A204.1 (cell line): Measurements from ENCODE around the gene CC2D2B.
"Not testable (repeated sequence)": the region's sequence is repeated elsewhere in the genome, so short reads cannot be mapped to it uniquely, and the experiment has no call there.

Source experiments
- FAIRE-seq: peaks from 2 replicates; lab custom pipeline; 2012; peaks lifted over from hg19 to GRCh38; lab: Jason Lieb, UNC

CC2D2B gene, protein sequence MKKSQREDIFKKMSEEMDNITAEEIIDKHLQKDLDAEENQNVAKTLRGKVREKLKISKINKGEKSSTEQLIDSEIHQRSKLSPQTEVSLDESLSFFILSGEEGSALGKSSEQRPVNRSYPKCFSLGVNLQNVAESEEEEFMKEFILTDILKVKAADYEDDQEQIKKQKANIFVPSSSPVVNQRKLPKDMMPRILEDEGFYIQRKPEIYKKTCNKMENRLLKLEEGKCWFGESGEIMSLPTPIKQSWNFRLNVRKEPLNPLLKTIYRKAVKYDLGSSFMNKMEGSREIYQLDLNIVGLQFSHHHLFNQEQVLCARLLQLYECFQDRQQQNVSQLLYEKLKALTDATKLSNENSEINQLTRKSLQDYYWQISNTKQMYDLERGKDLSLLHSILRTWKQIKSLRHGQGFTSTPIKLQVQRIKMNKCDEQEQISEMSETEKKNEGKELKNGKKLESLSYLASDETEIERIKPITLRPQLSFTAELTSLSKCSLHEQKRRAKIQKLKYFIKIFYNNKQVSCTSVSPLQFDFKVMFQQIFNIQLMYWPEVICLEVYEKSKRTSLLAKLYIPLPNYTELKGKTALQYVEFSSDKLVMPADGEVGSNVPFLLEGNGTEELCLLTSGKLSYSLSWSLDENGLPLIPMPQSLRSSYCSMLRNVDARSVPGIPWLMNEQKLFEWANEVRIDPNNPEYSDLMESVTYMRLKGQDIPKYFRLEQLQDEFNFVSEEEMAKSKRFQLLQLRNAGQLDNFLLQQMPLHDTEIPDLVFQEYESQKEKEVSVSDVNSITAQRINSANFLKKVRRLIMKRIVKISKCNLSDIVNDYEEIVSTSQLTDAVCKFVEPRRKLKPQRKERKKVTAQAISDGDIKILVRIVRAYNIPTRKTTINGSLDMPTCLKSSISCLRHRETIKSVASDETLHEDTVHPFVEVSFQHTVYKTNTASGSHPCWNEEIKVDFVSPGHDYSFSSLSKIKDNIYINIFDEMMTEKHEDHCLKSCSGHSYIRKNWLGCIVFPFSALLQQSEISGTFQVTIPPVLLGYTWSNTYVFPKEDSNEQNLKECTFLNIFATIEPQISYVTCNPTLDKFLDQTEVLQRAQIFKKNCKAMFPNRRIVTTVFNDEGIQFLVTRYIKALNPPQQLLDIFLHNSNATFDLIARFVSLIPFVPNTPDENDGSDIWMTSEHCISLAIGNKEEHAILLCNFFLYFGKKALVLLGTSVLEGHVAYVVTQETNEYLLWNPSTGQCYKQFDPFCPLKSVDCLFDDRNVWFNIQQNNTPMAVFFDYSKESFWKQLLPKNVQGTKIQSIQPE (N-terminal part only)

DNA sequence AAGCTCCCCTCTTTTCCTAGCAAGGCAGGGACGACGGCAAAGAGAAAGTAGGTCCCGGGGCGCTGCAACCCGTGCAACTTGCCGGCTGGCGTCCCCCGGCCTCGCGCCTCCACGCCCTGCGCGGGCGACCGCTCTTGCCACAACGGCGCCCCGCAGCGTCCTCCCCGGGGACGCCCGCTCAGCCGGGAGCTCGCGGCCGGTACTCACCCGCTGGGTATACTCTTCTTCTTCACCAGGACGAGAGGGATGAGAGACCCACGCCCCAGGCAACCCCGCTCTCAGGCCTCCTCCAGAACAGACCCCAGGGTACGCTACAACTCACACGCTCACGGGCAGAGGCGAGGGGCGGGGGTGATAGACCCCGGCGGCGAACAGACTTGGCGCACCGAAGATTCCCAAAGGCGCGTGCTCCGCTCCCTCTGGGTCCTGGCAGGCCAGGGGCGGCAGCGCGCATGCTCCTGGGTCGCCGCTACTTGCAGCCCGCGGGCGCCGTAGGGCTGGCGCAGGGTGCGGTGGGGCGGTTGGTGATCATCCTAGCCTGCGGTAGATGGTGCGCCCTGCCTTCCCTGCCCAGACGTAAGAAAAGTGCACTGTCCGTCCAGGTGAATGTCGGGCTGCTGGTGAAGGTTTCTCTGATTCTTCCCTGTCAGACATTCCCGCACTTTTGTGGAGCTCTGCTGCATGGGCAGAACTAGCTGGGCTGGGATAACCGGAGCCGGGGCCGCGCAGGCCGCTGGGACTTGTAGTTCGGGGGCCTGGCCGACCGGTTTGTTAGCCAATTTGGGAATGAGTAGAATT is at the start of gene CC2D2B:
Gene CC2D2B (plus strand): TSS at position 520 of the 798 bp plus-strand sequence. CDS start 3,349 bp downstream, outside the sequence.
- no peak for FAIRE-seq

DNA sequence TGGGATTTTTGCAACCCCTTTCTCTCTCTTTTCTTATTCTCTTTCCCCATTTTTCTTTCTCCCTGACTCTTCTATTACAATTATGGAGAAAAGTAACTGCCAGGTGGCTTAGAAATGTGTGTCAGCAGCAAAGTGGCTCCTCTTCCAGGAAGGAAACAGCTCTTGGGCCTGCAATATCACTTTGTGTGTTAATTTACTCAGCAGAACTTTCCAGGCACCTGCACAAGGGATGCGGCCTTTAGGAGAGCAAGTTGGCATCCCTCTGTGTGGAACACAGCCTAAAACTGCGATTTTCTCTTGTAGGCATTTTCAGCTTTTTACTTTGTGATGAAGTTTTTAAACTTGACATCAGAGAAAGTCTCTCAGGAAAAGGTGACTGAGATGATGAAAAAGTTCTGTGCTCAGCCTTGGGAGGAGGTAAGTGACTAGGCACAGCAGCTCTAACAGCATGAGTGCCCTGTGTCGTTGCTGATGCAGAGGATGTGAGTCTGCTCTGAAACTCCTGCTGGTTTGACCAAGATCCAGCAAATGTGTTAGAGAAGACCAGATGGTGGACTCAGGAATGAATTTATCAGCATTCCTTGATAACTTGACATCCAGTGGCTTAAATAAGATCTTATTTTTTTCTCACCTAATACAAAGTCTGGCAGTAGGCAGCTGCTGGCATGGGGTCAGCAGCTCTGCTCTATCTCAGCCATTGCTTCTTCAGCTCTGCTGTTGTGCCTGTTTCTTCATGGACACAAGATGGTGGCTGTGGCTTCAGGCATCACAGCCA is 47.4 kb upstream of the CC2D2B start:
- no peak for FAIRE-seq

DNA sequence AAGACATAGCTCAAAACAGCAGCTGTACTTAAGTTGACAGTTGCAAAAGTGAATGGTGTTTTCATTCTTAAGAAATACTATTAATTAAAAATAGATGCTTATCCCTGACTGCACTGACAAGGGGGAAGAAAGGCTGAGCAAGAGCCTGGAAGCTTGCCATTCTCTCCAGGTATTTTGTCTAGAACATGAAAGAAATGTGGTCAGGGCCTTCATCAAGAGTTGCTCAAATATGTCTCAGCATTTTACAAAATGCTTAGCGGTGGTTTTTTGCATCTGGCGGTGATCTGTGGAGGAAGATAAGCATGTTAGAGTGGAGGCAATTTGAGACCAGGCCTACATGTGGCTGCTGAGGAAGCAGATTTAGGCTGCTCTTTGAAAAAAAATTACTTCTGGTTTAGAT is 46.4 kb upstream of the CC2D2B start:
- FAIRE-seq, result no peak

DNA sequence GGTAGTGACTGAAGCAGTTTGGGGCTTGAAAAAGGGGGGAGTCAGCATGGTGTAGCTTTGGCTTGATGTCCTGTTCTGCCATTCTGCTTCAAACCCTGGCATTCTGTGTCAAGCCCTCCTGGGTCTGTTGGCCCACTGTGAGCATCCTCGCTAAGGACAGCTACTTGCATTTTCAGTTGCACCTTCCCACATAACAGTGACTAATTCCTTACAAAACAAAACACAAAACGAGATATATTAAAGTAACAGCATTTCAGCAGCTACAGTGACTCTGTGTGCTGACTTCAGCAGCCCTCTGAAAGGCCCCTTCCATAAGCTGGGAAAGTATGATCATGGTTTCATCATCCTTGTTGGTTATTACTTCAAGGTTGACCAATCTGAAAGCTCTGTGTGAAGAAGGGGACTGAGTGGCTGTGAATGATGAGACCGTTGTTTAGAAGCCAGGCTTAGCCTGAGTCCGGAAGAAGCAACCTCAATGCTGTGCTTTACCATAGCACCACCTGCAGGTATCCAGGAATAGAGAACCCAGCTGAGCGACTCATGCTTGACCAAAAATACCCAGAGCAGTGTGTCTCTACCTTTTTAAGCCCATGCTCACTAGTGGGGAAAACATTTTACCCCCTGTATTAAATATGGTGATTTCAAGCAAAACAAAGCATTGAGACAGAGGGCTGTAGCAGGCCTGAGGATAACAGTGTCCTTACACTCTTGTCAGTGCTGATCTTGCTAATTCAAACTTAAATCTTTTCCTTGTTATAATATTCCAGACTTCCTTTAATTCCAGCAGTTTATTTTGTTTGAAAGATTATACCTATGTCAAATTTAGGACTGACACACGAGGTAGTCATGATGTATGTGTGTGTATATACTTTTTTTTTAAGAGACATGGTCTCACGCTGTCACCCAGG is 42.6 kb upstream of the CC2D2B start:
- no peak for FAIRE-seq

DNA sequence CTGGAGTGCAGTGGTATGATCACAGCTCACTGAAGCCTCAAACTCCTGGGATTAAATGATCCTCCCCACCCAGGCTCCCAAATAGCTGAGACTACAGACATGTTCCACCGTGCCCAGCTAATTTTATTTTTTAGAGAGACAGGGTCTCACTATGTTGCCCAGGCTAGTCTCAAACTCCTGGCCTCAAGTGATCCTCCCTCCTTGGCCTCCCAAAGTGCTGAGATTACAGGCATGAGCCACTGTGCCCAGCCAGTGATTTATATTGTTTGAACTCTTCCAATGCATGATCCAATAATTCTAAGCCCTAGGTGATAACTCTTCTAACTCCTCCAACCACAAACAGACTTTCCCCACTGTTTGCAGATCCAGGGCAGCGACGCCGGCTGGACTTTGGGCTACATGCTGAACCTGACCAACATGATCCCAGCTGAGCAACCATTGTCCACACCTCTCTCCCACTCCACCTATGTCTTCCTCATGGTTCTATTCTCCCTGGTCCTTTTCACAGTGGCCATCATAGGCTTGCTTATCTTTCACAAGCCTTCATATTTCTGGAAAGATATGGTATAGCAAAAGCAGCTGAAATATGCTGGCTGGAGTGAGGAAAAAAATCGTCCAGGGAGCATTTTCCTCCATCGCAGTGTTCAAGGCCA is 41.8 kb upstream of the CC2D2B start:
- FAIRE-seq, result no peak

DNA sequence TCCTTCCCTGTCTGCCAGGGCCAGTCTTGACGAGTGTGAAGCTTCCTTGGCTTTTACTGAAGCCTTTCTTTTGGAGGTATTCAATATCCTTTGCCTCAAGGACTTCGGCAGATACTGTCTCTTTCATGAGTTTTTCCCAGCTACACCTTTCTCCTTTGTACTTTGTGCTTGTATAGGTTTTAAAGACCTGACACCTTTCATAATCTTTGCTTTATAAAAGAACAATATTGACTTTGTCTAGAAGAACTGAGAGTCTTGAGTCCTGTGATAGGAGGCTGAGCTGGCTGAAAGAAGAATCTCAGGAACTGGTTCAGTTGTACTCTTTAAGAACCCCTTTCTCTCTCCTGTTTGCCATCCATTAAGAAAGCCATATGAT is 41.3 kb upstream of the CC2D2B start:
- no peak for FAIRE-seq

DNA sequence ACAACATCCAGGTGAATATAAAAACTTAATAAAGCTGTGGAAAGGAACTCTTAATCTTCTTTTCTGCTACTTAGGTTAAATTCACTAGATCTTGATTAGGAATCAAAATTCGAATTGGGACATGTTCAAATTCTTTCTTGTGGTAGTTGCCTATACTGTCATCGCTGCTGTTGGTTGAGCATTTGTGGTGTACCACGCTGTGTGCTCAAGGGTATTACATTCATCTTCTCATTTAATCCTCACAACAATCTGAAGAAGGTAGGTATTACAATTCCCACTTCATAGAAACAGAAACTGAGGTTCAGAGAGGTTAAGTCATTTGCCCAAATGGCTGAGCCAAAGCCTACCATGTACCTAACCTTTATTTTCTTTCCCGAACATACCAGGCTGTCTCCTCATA is 39.9 kb upstream of the CC2D2B start:
- no peak for FAIRE-seq

DNA sequence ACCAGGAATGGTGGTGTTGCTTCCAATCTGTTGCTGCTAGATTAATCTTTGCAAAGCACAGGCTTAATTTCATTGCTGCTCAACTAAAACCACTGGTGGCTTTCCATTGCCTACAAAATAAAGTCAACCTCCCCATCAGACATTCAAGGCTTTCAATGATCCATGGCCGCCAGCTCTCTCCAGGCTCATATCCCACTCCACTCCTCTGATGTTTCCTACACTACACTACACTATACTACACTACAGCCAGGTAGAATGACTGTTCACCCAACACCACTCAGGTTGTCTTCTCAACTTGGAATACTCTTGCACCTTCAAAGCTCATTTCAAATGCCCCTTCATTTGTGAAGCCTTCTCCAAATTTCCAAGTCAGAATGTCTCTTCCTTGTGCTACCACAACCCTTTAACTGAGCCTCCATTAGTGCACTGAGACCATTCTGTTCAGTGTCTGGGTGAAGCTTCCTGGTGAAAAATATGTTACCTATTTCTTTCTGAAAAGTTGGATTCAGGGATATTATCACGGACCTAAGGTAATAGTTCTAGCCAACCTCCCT is 35.5 kb upstream of the CC2D2B start:
- no peak for FAIRE-seq

DNA sequence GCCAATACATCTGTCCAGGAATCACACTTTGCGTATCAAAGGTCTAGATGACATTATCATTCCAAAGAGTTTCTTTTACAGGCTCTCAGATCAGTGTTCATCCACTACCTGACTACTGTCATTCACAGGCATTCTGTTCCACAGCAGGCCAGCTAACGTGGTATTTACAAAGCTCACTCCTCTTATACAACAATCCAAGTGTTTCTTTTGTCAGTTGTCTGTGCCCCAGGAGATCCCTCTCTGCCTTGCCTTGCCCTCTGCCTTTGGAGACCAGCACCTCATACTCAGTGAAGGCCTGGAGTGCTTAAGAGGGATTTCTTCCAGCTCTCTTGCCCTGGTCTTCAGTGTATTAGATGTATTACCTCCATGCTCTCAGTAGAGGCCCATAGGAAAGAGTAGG is 34.6 kb upstream of the CC2D2B start:
- FAIRE-seq, result no peak

DNA sequence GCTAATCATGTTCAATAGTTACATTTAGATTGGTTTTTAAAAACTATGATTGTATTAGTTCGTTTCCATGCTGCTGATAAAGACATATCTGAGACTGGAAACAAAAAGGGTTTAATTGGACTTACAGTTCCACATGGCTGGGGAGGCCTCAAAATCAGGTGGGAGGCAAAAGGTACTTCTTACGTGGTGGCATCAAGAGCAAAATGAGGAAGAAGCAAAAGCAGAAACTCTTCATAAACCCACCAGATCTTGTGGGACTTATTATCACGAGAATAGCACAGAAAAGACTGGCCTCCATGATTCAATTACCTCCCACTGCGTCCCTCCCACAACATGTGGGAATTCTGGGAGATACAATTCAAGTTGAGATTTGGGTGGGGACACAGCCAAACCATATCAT is 34.1 kb upstream of the CC2D2B start:
- no peak for FAIRE-seq

DNA sequence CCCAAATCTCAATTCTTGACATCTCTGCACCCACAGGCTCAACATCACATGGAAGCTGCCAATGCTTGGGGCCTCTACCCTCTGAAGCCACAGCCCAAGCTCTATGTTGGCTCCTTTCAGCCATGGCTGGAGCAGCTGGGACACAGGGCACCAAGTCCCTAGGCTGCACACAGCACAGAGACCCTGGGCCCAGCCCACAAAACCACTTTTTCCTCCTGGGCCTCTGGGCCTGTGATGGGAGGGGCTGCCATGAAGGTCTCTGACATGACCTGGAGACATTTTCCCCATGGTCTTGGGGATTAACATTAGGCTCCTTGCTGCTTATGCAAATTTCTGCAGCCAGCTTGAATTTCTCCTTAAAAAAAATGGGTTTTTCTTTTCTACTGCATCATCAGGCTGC is 33.0 kb upstream of the CC2D2B start:
- FAIRE-seq, result not testable (repeated sequence)

DNA sequence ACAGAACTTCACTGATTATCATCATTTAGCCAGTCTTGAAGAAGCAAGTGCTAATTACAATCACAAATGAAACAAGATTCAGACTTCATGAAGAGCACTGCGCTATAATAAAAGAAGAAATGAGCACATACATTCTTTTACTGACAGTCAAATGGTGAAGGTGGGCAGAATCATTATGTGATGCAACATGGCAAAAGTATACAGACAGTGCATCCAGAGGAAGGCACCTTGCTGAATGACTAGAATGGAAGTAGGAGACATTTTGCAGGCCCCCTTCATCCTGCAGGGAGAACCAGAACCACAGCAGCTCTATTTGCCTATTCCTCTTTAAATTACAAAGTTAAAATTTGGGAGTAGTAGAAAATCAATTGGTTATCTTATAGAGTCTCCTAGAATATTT is 31.0 kb upstream of the CC2D2B start:
- no peak for FAIRE-seq

DNA sequence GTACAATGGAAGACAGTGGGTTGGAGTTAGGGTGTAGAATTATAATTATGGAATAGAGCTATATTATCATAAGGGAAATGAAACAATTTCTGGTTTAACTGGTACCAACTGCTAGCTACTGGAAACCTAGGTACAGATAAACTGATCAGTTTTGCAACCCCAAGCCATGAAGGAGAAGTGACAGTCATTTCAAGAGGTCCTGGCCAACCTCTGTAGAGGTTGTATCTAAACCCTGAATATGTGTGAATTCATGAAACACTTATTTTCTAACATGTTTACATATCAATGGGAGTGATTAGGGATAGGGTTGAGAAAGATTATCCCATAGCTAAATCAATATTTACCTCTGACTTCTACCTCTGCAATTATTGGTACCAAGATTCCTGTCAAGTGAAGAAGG is 29.9 kb upstream of the CC2D2B start:
- no peak for FAIRE-seq

DNA sequence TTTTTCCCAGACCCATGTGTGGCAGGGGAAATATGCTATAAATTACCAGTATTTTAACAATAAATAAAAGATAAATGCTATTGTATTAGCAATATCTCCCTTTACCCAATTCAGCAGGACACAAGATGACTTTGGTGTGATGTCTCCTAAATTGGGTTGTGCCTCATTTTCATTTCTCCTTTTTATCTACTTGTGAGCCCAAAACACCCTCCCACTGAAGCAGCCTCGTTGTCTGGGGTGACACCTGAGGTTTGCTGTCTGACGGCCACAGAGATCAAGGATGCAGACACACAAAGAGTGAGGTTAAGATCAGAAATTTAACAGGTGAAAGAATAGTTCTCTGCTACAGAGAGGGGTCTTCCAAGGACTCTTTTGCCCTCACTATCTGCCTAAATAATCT is 27.1 kb upstream of the CC2D2B start:
- FAIRE-seq, result no peak

DNA sequence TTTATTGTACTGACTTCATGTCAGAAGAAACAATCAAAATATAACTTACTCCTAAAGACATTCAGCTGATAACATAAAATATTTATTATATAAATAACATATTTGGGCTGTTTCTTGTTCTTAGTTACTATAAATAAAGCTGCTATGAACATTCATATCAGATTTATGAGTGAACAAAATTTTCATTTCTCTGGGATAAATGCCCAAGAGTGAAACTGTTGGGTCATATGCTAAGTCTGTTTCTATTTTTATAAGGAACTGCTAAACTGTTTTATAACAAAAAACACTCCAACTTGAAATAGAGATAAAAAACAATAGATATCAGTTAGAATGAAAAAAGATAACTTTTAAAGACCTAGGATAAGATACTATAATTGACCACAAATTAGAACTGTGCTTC is 26.5 kb upstream of the CC2D2B start:
- peak; percentile 55 for FAIRE-seq

DNA sequence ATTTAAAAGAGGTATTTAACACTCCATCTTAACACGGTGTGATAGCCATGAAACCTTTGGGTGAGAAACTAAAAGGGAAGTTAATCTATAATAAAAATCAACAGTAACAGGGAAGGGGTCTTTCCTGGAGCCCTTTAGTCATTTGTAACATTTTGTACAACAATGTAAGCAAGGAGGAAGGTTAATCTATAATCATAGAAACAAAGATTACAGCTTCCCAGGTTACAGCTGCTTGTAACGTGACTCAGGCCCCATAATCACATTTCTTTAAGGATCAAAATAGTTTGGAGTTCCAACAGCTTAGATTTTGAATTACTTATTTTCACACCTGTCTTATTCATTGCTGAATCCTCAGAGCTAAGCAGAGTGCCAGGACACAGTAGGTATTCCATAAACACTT is 17.9 kb upstream of the CC2D2B start:
- no peak for FAIRE-seq

DNA sequence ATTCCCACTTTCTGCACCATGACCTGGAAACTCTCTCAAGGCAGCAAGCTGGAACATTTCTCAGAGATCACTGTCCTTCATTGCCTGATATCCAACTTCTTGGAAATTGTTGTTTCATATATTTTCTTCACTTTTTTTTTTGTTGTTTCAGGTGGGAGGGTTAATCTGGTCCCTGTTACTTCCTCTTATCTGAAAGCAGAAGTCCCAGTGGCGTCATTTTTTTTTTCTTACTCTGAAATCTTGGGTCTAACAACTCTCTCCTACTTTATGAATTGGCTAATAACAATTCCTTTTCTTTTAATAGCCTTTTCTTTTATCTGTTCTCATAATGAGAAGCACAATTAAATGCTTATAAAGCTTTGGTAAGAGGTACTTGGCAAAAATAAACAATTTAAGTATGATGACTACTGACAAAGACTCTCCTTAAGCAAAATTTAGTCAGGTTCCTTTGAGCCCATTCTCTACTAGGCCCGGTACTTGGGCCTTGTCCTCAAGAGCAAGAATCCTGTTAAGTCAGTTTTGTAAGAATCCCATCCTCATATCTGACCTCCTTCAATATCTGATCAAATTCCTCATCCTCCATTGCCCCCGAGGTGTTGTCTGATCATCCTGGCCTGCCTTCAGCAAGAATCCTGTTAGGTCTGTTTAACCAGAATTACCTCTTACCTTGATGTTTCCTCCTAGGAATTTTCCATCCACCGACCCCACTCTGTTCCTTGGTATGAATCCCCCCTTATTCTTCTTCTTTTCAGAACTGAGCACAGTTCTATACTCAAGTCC is 11.5 kb upstream of the CC2D2B start:
- no peak for FAIRE-seq

DNA sequence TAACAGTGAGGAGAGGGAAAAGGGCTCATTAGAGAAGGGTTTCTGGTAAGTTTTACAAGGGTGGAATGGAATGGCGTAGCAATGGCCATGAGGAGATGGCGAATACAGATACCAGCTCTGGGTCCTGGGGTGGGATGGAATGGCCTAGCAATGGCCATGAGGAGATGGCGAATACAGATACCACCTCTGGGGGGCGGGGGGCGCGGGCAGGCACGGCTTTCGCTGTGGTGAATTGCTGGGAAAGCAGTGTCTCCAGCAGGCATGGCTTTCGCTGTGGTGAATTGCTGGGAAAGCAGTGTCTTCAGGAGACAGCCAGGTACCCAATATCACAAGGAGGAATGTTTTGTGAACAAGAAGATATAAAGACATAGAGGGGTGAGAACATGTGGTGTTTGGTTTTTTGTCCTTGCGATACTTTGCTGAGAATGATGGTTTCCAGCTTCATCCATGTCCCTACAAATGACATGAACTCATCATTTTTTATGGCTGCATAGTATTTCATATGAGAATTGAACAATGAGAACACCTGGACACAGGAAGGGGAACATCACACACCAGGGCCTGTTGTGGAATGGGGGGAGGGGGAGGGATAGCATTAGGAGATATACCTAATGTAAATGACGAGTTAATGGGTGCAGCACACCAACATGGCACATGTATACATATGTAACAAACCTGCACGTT is 1.7 kb upstream of the CC2D2B start:
- not testable (repeated sequence) for FAIRE-seq
